Breast epithelium (tissue), 4 donors: ENCODE measurements around the gene COASY. TPM values are rescaled to one million over a fixed set of nuclear protein-coding genes. Genes with fewer than 3 reads are reported as not detected.
A peak's percentile ranks its signal among the peaks of the same experiment; 100 is the strongest.

Experiments used
- DNase-seq, 2 donors: peaks; one replicate each; pipeline ENCODE4 v3.0.0-alpha.2; 2019; ENCODE audit warnings: low spot score in 2 of 2
- H3K27ac ChIP-seq, 2 donors: fragments of 200-600 bp; sonication (generic) in 1 of 2; one replicate each; pipeline ENCODE4 v1.5.1; 2016 to 2019; ENCODE audit warnings: mild to moderate bottlenecking in 1 of 2
- H3K27me3 ChIP-seq, 2 donors: fragments of 200-600 bp; sonication (generic) in 1 of 2; one replicate each; pipeline versions ENCODE4 v1.5.1 to v1.6.0; 2017 to 2019; ENCODE audit warnings: control low read depth in 1 of 2, mild to moderate bottlenecking in 1 of 2
- H3K36me3 ChIP-seq: fragments of 200-600 bp; one replicate; pipeline ENCODE4 v1.5.1; 2019
- H3K4me1 ChIP-seq, 2 donors: fragments of 200-600 bp; sonication (generic); one replicate each; pipeline ENCODE4 v1.5.1; 2016 to 2019; ENCODE audit warnings: control low read depth in 1 of 2
- H3K4me3 ChIP-seq, 3 donors: fragments of 200-600 bp; sonication (generic); 1 replicate in 2 of 3; 2 replicates in 1 of 3; pipeline ENCODE4 v1.5.1; 2016 to 2019; ENCODE audit warnings: mild to moderate bottlenecking in 3 of 3, moderate library complexity in 2 of 3
- H3K9me3 ChIP-seq, 2 donors: fragments of 200-600 bp; sonication (generic) in 1 of 2; one replicate each; pipeline ENCODE4 v1.5.1; 2016 to 2019; ENCODE audit warnings: control low read depth in 1 of 2
- CTCF ChIP-seq, 3 donors: fragments of 450-650 bp; IDR thresholded peaks; one replicate each; pipeline ENCODE4 v1.5.1; 2016 to 2017; ENCODE audit warnings: antibody characterized with exemption in 3 of 3, mild to moderate bottlenecking in 3 of 3, moderate library complexity in 3 of 3
- POLR2A ChIP-seq: fragments of 450-650 bp; IDR thresholded peaks from one replicate; pipeline ENCODE4 v1.6.1; 2016; ENCODE audit warnings: antibody characterized with exemption, mild to moderate bottlenecking, moderate library complexity
- POLR2AphosphoS5 ChIP-seq, 3 donors: sonication (generic); formaldehyde crosslinking; IDR thresholded peaks; one replicate each; pipeline ENCODE4 v1.6.1; 2017; ENCODE audit warnings: antibody characterized with exemption in 3 of 3
- intact Hi-C: fragments of 100-400 bp; cut with DNase I; formaldehyde crosslinking; loops from one replicate; pipeline ENCODE4 v1.15.1; 2023; ENCODE audit warnings: low total_unique reads
- total RNA-seq, 3 donors: library from RNA; depleted of rRNA; stranded (reverse); fragments of >200 nt; gene quantifications; one replicate each; pipeline ENCODE4 v1.1.0, GENCODE V29; 2016

COASY gene
- 10 to 100 TPM; 21.4 to 48.1 (median 26.9) TPM for total RNA-seq

- Histone ChIP-seq H3K4me3 (peak within 1 kb of the TSS; percentile 87 to 88 (median 88)), H3K9me3 (no peaks in the 10 kb centered on the region), H3K36me3 (no peaks in the 10 kb centered on the region), H3K27ac (peak within 1 kb of the TSS; percentile 86 to 95), H3K27me3 (no peaks in the 10 kb centered on the region), H3K4me1 (peaks cover 15% of the 10 kb centered on the region in 2 donors)
- intact Hi-C loops: no loop called here
- peak; percentile 92 to 94 (median 93) for TF ChIP-seq POLR2AphosphoS5 (IDR thresholded peaks at IDR 0.05)
- TF ChIP-seq POLR2A: peak; percentile 58
- TF ChIP-seq CTCF (IDR thresholded peaks at IDR 0.05): no peak
- DNase-seq: peak; percentile 93 to 96
Measured at GRCh38 chr17:42561897-42562387, at the start of gene COASY. Gene COASY (plus strand): TSS chr17:42562148. CDS start chr17:42562623, 475 bp downstream.

GRCh38 chr17:42512246-42512645 lies 49.7 kb upstream of the COASY start:
- Histone ChIP-seq H3K4me1 (peaks cover 0 to under 1% of the 10 kb centered on the region in 2 donors), H3K36me3 (no peaks in the 10 kb centered on the region), H3K27ac (peak overlapping the region; percentile 78 to 88), H3K27me3 (no peaks in the 10 kb centered on the region), H3K9me3 (no peaks in the 10 kb centered on the region), H3K4me3 (no peak overlapping the region)
- no peak for TF ChIP-seq POLR2A
- intact Hi-C loops: no loop called here
- DNase-seq: no peak

- no peak overlapping the region for H3K4me3 ChIP-seq
- no peak for TF ChIP-seq POLR2AphosphoS5 (IDR thresholded peaks at IDR 0.05)
- TF ChIP-seq CTCF (IDR thresholded peaks at IDR 0.05): no peak
- TF ChIP-seq POLR2A: no peak
- no peak for DNase-seq
- intact Hi-C loops: no loop called here
- peaks cover under 1 to 5% of the 10 kb centered on the region in 2 donors for H3K4me1 ChIP-seq
- peak overlapping the region; percentile 78 to 88 for H3K27ac ChIP-seq
- H3K36me3 ChIP-seq: no peaks in the 10 kb centered on the region
- H3K27me3 ChIP-seq: no peaks in the 10 kb centered on the region
- H3K9me3 ChIP-seq: no peaks in the 10 kb centered on the region
Measured at GRCh38 chr17:42512733-42513251, 49.2 kb upstream of the COASY start.

- TF ChIP-seq CTCF (IDR thresholded peaks at IDR 0.05) (no peak), POLR2A (no peak), POLR2AphosphoS5 (IDR thresholded peaks at IDR 0.05) (no peak)
- no peak for DNase-seq
- Histone ChIP-seq H3K9me3 (no peaks in the 10 kb centered on the region), H3K27ac (peak overlapping the region; percentile 78 to 88), H3K36me3 (no peaks in the 10 kb centered on the region), H3K4me1 (peaks cover 10 to 12% of the 10 kb centered on the region in 2 donors), H3K27me3 (no peaks in the 10 kb centered on the region), H3K4me3 (no peak overlapping the region)
- intact Hi-C loops: no loop called here
Measured at GRCh38 chr17:42513686-42514085, 48.3 kb upstream of the COASY start.

GRCh38 chr17:42514279-42514678 lies 47.7 kb upstream of the COASY start:
- H3K27ac ChIP-seq: peak overlapping the region; percentile 78 to 88
- intact Hi-C loops: no loop called here
- H3K4me3 ChIP-seq: no peak overlapping the region

More at GRCh38 chr17:42514279-42514678, 47.7 kb upstream of the COASY start:
- Histone ChIP-seq H3K36me3 (no peaks in the 10 kb centered on the region), H3K27me3 (no peaks in the 10 kb centered on the region), H3K4me1 (peaks cover 16 to 18% of the 10 kb centered on the region in 2 donors), H3K9me3 (no peaks in the 10 kb centered on the region)
- no peak for DNase-seq
- TF ChIP-seq CTCF (IDR thresholded peaks at IDR 0.05) (no peak), POLR2AphosphoS5 (IDR thresholded peaks at IDR 0.05) (no peak), POLR2A (no peak)
